ENCODE measurements around the gene IL17RD. TPM values are rescaled to one million over a fixed set of nuclear protein-coding genes. Genes with fewer than 3 reads are reported as not detected.
A peak's percentile ranks its signal among the peaks of the same experiment; 100 is the strongest.

The IL17RD gene
- total and polyA plus RNA-seq, 9 of the 15 experiments (the other 6 are each of a cell fraction or from before 2014, with no cell fraction given), result under 0.01 to 0.09 (median 0.04) TPM; not detected in 4

DNA sequence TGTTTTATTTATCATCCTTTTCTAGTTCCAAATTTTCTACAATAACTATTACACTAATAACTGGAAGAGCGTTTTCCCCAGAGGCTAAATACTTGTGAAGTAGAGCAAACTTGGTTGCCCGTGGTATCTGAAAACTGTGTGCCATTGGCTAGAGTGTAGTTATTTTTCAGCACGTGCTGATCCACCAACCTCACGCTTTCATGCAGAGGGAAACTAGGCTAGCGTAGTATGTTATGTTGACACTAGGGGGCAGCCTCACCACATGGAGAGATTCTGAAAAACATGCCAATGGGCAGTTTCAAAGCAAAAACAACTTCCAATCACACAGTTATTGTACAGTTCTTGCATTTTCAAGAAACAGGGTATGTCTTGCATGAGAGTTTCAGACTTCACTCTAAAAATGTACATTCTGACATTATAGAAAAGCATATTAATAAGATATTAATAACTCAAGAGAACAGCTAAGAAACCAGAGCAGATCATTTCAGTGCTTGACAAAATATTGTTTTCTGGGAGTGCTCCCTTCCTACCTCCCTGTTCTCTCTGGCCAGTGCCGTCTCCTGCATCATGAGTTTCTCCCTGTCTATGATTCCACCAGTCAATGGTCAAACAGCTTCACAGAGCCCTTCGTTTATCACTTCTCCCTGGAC, 65.0 kb downstream of the IL17RD start (continued):
- TF ChIP-seq MYBL2 (IDR thresholded peaks at IDR 0.05; ENCODE audit: low read depth), result no peak
- TF ChIP-seq MYBL2 (CRISPR knock-in tag; IDR thresholded peaks at IDR 0.05; ENCODE audit: borderline replicate concordance), result no peak
- TF ChIP-seq FOS (IDR thresholded peaks at IDR 0.05; ENCODE audit: extremely low read depth, insufficient read length), result no peak
- TF ChIP-seq, protein P1, sequence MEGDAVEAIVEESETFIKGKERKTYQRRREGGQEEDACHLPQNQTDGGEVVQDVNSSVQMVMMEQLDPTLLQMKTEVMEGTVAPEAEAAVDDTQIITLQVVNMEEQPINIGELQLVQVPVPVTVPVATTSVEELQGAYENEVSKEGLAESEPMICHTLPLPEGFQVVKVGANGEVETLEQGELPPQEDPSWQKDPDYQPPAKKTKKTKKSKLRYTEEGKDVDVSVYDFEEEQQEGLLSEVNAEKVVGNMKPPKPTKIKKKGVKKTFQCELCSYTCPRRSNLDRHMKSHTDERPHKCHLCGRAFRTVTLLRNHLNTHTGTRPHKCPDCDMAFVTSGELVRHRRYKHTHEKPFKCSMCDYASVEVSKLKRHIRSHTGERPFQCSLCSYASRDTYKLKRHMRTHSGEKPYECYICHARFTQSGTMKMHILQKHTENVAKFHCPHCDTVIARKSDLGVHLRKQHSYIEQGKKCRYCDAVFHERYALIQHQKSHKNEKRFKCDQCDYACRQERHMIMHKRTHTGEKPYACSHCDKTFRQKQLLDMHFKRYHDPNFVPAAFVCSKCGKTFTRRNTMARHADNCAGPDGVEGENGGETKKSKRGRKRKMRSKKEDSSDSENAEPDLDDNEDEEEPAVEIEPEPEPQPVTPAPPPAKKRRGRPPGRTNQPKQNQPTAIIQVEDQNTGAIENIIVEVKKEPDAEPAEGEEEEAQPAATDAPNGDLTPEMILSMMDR (IDR thresholded peaks at IDR 0.05 in 2 of 3, conservative IDR thresholded peaks at IDR 0.05 in 1 of 3; ENCODE audit: insufficient read depth in 2 of 3, low read depth in 1 of 3, low read length in 3 of 3), result peak; percentile 64 to 74 (median 68)
- no peak for TF ChIP-seq ZNF253 (CRISPR knock-in tag; conservative IDR thresholded peaks at IDR 0.05)
- no peak for TF ChIP-seq GATAD2A (IDR thresholded peaks at IDR 0.05)
- TF ChIP-seq GABPB1 (CRISPR knock-in tag; IDR thresholded peaks at IDR 0.05), result no peak
- TF ChIP-seq, protein P2, sequence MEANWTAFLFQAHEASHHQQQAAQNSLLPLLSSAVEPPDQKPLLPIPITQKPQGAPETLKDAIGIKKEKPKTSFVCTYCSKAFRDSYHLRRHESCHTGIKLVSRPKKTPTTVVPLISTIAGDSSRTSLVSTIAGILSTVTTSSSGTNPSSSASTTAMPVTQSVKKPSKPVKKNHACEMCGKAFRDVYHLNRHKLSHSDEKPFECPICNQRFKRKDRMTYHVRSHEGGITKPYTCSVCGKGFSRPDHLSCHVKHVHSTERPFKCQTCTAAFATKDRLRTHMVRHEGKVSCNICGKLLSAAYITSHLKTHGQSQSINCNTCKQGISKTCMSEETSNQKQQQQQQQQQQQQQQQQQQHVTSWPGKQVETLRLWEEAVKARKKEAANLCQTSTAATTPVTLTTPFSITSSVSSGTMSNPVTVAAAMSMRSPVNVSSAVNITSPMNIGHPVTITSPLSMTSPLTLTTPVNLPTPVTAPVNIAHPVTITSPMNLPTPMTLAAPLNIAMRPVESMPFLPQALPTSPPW (CRISPR knock-in tag; IDR thresholded peaks at IDR 0.05), result no peak
- TF ChIP-seq FOXA3 (CRISPR knock-in tag; conservative IDR thresholded peaks at IDR 0.05 in 1 of 2, IDR thresholded peaks at IDR 0.05 in 1 of 2), result no peak
- no peak for TF ChIP-seq PHTF2 (CRISPR knock-in tag; IDR thresholded peaks at IDR 0.05)
- no peak for TF ChIP-seq GTF2E2 (tag; IDR thresholded peaks at IDR 0.05)
- TF ChIP-seq, protein P3, sequence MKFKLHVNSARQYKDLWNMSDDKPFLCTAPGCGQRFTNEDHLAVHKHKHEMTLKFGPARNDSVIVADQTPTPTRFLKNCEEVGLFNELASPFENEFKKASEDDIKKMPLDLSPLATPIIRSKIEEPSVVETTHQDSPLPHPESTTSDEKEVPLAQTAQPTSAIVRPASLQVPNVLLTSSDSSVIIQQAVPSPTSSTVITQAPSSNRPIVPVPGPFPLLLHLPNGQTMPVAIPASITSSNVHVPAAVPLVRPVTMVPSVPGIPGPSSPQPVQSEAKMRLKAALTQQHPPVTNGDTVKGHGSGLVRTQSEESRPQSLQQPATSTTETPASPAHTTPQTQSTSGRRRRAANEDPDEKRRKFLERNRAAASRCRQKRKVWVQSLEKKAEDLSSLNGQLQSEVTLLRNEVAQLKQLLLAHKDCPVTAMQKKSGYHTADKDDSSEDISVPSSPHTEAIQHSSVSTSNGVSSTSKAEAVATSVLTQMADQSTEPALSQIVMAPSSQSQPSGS (CRISPR knock-in tag; IDR thresholded peaks at IDR 0.05), result no peak
- no peak for TF ChIP-seq PCBP1 (IDR thresholded peaks at IDR 0.05; ENCODE audit: low read depth, low read length, poor library complexity, severe bottlenecking)
- TF ChIP-seq, protein P4, sequence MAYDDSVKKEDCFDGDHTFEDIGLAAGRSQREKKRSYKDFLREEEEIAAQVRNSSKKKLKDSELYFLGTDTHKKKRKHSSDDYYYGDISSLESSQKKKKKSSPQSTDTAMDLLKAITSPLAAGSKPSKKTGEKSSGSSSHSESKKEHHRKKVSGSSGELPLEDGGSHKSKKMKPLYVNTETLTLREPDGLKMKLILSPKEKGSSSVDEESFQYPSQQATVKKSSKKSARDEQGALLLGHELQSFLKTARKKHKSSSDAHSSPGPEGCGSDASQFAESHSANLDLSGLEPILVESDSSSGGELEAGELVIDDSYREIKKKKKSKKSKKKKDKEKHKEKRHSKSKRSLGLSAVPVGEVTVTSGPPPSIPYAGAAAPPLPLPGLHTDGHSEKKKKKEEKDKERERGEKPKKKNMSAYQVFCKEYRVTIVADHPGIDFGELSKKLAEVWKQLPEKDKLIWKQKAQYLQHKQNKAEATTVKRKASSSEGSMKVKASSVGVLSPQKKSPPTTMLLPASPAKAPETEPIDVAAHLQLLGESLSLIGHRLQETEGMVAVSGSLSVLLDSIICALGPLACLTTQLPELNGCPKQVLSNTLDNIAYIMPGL (CRISPR knock-in tag; IDR thresholded peaks at IDR 0.05), result no peak
- TF ChIP-seq, protein P5, sequence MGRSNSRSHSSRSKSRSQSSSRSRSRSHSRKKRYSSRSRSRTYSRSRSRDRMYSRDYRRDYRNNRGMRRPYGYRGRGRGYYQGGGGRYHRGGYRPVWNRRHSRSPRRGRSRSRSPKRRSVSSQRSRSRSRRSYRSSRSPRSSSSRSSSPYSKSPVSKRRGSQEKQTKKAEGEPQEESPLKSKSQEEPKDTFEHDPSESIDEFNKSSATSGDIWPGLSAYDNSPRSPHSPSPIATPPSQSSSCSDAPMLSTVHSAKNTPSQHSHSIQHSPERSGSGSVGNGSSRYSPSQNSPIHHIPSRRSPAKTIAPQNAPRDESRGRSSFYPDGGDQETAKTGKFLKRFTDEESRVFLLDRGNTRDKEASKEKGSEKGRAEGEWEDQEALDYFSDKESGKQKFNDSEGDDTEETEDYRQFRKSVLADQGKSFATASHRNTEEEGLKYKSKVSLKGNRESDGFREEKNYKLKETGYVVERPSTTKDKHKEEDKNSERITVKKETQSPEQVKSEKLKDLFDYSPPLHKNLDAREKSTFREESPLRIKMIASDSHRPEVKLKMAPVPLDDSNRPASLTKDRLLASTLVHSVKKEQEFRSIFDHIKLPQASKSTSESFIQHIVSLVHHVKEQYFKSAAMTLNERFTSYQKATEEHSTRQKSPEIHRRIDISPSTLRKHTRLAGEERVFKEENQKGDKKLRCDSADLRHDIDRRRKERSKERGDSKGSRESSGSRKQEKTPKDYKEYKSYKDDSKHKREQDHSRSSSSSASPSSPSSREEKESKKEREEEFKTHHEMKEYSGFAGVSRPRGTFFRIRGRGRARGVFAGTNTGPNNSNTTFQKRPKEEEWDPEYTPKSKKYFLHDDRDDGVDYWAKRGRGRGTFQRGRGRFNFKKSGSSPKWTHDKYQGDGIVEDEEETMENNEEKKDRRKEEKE (IDR thresholded peaks at IDR 0.05; ENCODE audit: borderline replicate concordance in 1 of 2, control insufficient read depth in 1 of 2, low read depth in 2 of 2, low read length in 1 of 2), result no peak
- no peak for TF ChIP-seq JUNB (CRISPR knock-in tag; conservative IDR thresholded peaks at IDR 0.05)

Measured in K562 (cell line).